H9 (cell line): ENCODE data around the gene SPEF2. TPM values are rescaled to one million over a fixed set of nuclear protein-coding genes. Genes with fewer than 3 reads are reported as not detected.

Experiments
- DNase-seq: peaks from one replicate; pipeline ENCODE4 v3.0.0-alpha.2; 2017
- H2AFZ ChIP-seq: one replicate; pipeline ENCODE4 v1.6.1; 2013; ENCODE audit warnings: mild to moderate bottlenecking, low read length, control low read depth, moderate library complexity
- H2AK5ac ChIP-seq: 2 replicates; pipeline ENCODE4 v1.6.1; 2013; ENCODE audit warnings: low read length, control low read depth, mixed read lengths; ENCODE audit not compliant: insufficient read length
- H2BK120ac ChIP-seq: one replicate; pipeline ENCODE4 v1.6.1; 2013; ENCODE audit warnings: low read depth, mild to moderate bottlenecking, low read length, control low read depth, inconsistent platforms; ENCODE audit not compliant: poor library complexity, severe bottlenecking
- H2BK12ac ChIP-seq: 2 replicates; pipeline ENCODE4 v1.6.1; 2013; ENCODE audit warnings: low read length, control low read depth, mixed read lengths, low read depth; ENCODE audit not compliant: insufficient read length
- H2BK15ac ChIP-seq: 2 replicates; pipeline ENCODE4 v1.6.1; 2013; ENCODE audit warnings: low read depth, low read length, control low read depth
- H2BK20ac ChIP-seq: one replicate; pipeline ENCODE4 v1.6.1; 2013; ENCODE audit warnings: low read depth, mild to moderate bottlenecking, low read length, control low read depth, inconsistent platforms; ENCODE audit not compliant: poor library complexity, severe bottlenecking
- H2BK5ac ChIP-seq: 2 replicates; pipeline ENCODE4 v1.6.1; 2013; ENCODE audit warnings: low read length, control low read depth, mixed read lengths; ENCODE audit not compliant: insufficient read length
- H3K14ac ChIP-seq: 2 replicates; pipeline ENCODE4 v1.6.1; 2013; ENCODE audit warnings: low read length, control low read depth; ENCODE audit not compliant: insufficient read depth
- H3K18ac ChIP-seq: 2 replicates; pipeline ENCODE4 v1.6.1; 2013; ENCODE audit warnings: low read depth, mild to moderate bottlenecking, mixed read lengths, low read length, control low read depth; ENCODE audit not compliant: insufficient read length
- H3K23ac ChIP-seq: 2 replicates; pipeline ENCODE4 v1.6.1; 2013; ENCODE audit warnings: low read length, control low read depth, mixed read lengths, low read depth; ENCODE audit not compliant: insufficient read length
- H3K23me2 ChIP-seq: 2 replicates; pipeline ENCODE4 v1.6.1; 2013; ENCODE audit warnings: low read depth, mild to moderate bottlenecking, mixed read lengths, low read length, control low read depth; ENCODE audit not compliant: insufficient read length, poor library complexity, severe bottlenecking
- H3K27ac ChIP-seq: 2 replicates; pipeline ENCODE4 v1.5.1; 2013; ENCODE audit warnings: low read length, control low read depth, mixed read lengths, low read depth; ENCODE audit not compliant: insufficient read length
- H3K27me3 ChIP-seq: 2 replicates; pipeline ENCODE4 v1.6.1; 2013; ENCODE audit warnings: low read length, control low read depth, inconsistent platforms; ENCODE audit not compliant: insufficient read depth
- H3K4ac ChIP-seq: 2 replicates; pipeline ENCODE4 v1.6.1; 2013; ENCODE audit warnings: low read depth, mild to moderate bottlenecking, control low read depth, inconsistent platforms, low read length, moderate library complexity
- H3K4me1 ChIP-seq: 2 replicates; pipeline ENCODE4 v1.6.1; 2013; ENCODE audit warnings: low read length, control low read depth, inconsistent platforms; ENCODE audit not compliant: insufficient read depth
- H3K4me2 ChIP-seq: 2 replicates; pipeline ENCODE4 v1.6.1; 2013; ENCODE audit warnings: low read length, control low read depth, mixed read lengths; ENCODE audit not compliant: insufficient read length, insufficient read depth
- H3K56ac ChIP-seq: 2 replicates; pipeline ENCODE4 v1.6.1; 2013; ENCODE audit warnings: low read depth, mild to moderate bottlenecking, mixed read lengths, low read length, control low read depth; ENCODE audit not compliant: insufficient read length
- H3K79me1 ChIP-seq: 2 replicates; pipeline ENCODE4 v1.6.1; 2013; ENCODE audit warnings: low read depth, mild to moderate bottlenecking, moderate library complexity, low read length, control low read depth, inconsistent platforms; ENCODE audit not compliant: insufficient read depth, poor library complexity, severe bottlenecking
- H3K79me2 ChIP-seq: 2 replicates; pipeline ENCODE4 v1.6.1; 2013; ENCODE audit warnings: low read length, control low read depth, inconsistent platforms; ENCODE audit not compliant: insufficient read depth
- H3K9ac ChIP-seq: 2 replicates; pipeline ENCODE4 v1.6.1; 2013; ENCODE audit warnings: low read length, control low read depth, mixed read lengths; ENCODE audit not compliant: insufficient read length; ENCODE audit errors: extremely low read depth
- H3K9me3 ChIP-seq: one replicate; pipeline ENCODE4 v1.6.1; 2013; ENCODE audit warnings: low read depth, low read length, inconsistent platforms; ENCODE audit not compliant: control insufficient read depth
- H3T11ph ChIP-seq: one replicate; pipeline ENCODE4 v1.6.1; 2013; ENCODE audit warnings: mild to moderate bottlenecking, low read length, control low read depth, inconsistent platforms
- H4K20me1 ChIP-seq: one replicate; pipeline ENCODE4 v1.6.1; 2013; ENCODE audit not compliant: control insufficient read depth, insufficient read length, insufficient read depth
- H4K5ac ChIP-seq: 2 replicates; pipeline ENCODE4 v1.6.1; 2013; ENCODE audit warnings: low read depth, mild to moderate bottlenecking, mixed read lengths, low read length, control low read depth; ENCODE audit not compliant: insufficient read length
- H4K8ac ChIP-seq: replicated peaks from 2 replicates; pipeline ENCODE4 v1.6.1; 2013; ENCODE audit warnings: low read length, control low read depth, mixed read lengths, low read depth; ENCODE audit not compliant: insufficient read length
- H4K91ac ChIP-seq: 2 replicates; pipeline ENCODE4 v1.6.1; 2013; ENCODE audit warnings: low read depth, mild to moderate bottlenecking, moderate library complexity, mixed read lengths, low read length, control low read depth; ENCODE audit not compliant: insufficient read length
- H3K27ac Mint-ChIP-seq, 3 experiments: 2 replicates in 2 of 3; 3 replicates in 1 of 3; pipeline ENCODE4 v1.8.0; 2020 to 2021; ENCODE audit warnings: mixed read lengths in 3 of 3, mild to moderate bottlenecking in 1 of 3, moderate library complexity in 1 of 3
- H3K27me3 Mint-ChIP-seq: 2 replicates; pipeline ENCODE4 v1.8.0; 2021; ENCODE audit warnings: low read depth, mild to moderate bottlenecking, moderate library complexity, mixed read lengths
- H3K36me3 Mint-ChIP-seq, 3 experiments: 2 replicates in 2 of 3; 3 replicates in 1 of 3; pipeline ENCODE4 v1.8.0; 2020 to 2021; ENCODE audit warnings: low read depth in 3 of 3, mixed read lengths in 3 of 3; ENCODE audit not compliant: insufficient read depth in 1 of 3
- H3K4me1 Mint-ChIP-seq, 2 experiments: 2 replicates each; pipeline ENCODE4 v1.8.0; 2020; ENCODE audit warnings: mixed read lengths in 2 of 2
- H3K4me3 Mint-ChIP-seq, 2 experiments: 2 replicates in 1 of 2; 3 replicates in 1 of 2; pipeline ENCODE4 v1.8.0; 2020 to 2021; ENCODE audit warnings: mild to moderate bottlenecking in 2 of 2, mixed read lengths in 2 of 2, moderate library complexity in 1 of 2
- H3K9me3 Mint-ChIP-seq, 2 experiments: 2 replicates in 1 of 2; 3 replicates in 1 of 2; pipeline ENCODE4 v1.8.0; 2020; ENCODE audit warnings: mild to moderate bottlenecking in 2 of 2, mixed read lengths in 2 of 2, moderate library complexity in 1 of 2
- WGBS: extraction: QIAGEN DNeasy Blood & Tissue Kit; methylation state at CpG from one replicate; pipeline ENCODE4 v1.1.7; 2013; ENCODE audit warnings: missing lambda C conversion rate, low lambda C conversion rate, mixed read lengths; ENCODE audit not compliant: insufficient read length; ENCODE audit errors: extremely low coverage; 5-methylcytosine and 5-hydroxymethylcytosine counted together
- total RNA-seq: library from RNA; stranded (reverse); gene quantifications from 2 replicates; pipeline ENCODE4 v1.2.1, GENCODE V29; 2021
- TF ChIP-seq, protein P1 (sequence below): fragments of 200-600 bp; sonication (generic); conservative IDR thresholded peaks from 3 replicates; pipeline ENCODE4 v1.8.0; 2021; ENCODE audit warnings: antibody characterized with exemption, mild to moderate bottlenecking

The SPEF2 gene
- total RNA-seq, 1 experiment from 2014 or later, result 1.0 TPM

- H4K91ac ChIP-seq, result no peak overlapping the region
- H3K14ac ChIP-seq, result no peak overlapping the region
- no peak overlapping the region for H2BK120ac ChIP-seq
- H4K8ac ChIP-seq, result no peak overlapping the region
- Mint-ChIP-seq H3K9me3 (no peaks in the 10 kb centered on the region), H3K36me3 (no peaks in the 10 kb centered on the region), H3K4me3 (no peak overlapping the region), H3K4me1 (peaks cover 2% of the 10 kb centered on the region in 2 experiments; a peak in 3 of 4 replicates), H3K27ac (no peak overlapping the region), H3K27me3 (peaks cover 41% of the 10 kb centered on the region)
- H3T11ph ChIP-seq, result no peak overlapping the region
- H3K4me1 ChIP-seq, result no peaks in the 10 kb centered on the region; the same call in 1 of the 2 replicates
- H3K79me2 ChIP-seq, result no peaks in the 10 kb centered on the region
- H3K18ac ChIP-seq, result no peak overlapping the region
- H3K23ac ChIP-seq, result no peak overlapping the region
- H2AK5ac ChIP-seq, result no peak overlapping the region
- no peak overlapping the region for H3K4me2 ChIP-seq
- no peak overlapping the region for H2BK5ac ChIP-seq
- H3K27me3 ChIP-seq, result no peaks in the 10 kb centered on the region
- TF ChIP-seq, protein P1, sequence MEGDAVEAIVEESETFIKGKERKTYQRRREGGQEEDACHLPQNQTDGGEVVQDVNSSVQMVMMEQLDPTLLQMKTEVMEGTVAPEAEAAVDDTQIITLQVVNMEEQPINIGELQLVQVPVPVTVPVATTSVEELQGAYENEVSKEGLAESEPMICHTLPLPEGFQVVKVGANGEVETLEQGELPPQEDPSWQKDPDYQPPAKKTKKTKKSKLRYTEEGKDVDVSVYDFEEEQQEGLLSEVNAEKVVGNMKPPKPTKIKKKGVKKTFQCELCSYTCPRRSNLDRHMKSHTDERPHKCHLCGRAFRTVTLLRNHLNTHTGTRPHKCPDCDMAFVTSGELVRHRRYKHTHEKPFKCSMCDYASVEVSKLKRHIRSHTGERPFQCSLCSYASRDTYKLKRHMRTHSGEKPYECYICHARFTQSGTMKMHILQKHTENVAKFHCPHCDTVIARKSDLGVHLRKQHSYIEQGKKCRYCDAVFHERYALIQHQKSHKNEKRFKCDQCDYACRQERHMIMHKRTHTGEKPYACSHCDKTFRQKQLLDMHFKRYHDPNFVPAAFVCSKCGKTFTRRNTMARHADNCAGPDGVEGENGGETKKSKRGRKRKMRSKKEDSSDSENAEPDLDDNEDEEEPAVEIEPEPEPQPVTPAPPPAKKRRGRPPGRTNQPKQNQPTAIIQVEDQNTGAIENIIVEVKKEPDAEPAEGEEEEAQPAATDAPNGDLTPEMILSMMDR, result no peak
- H3K9me3 ChIP-seq, result no peaks in the 10 kb centered on the region
- H3K27ac ChIP-seq, result no peak overlapping the region
- H2BK20ac ChIP-seq, result no peak overlapping the region
- H3K9ac ChIP-seq, result no peak overlapping the region
- no peaks in the 10 kb centered on the region for H3K23me2 ChIP-seq
- no peak overlapping the region for H3K56ac ChIP-seq
- H4K5ac ChIP-seq, result no peak overlapping the region
- no peak overlapping the region for H2AFZ ChIP-seq
- no peaks in the 10 kb centered on the region for H4K20me1 ChIP-seq
- no peak overlapping the region for H2BK12ac ChIP-seq
- H3K79me1 ChIP-seq, result no peaks in the 10 kb centered on the region
- no peak overlapping the region for H2BK15ac ChIP-seq
- no peak overlapping the region for H3K4ac ChIP-seq
- DNase-seq, result no peak
- WGBS, result no CpG with 5 or more reads among the region's 6 CpGs
Measured at GRCh38 chr5:35780236-35780635, 162.6 kb downstream of the SPEF2 start.
